ENCODE data around the gene FBXO46. TPM values are rescaled to one million over a fixed set of nuclear protein-coding genes. Genes with fewer than 3 reads are reported as not detected.

Gene FBXO46
- total and polyA plus RNA-seq, 2 of the 13 experiments (the other 11 are each of a cell fraction or from before 2014, with no cell fraction given), result 6.2 to 6.4 TPM

GRCh38 chr19:45691516-45692186 is 39.0 kb downstream of the FBXO46 start, which contains the start of gene SNRPD2 (continued):
- TF ChIP-seq ZBTB7A (CRISPR knock-in tag; IDR thresholded peaks at IDR 0.05), result no peak
- no peak for TF ChIP-seq RXRA (CRISPR knock-in tag; IDR thresholded peaks at IDR 0.05)
- peak; percentile 70; the same call in 1 of the 2 replicates for TF ChIP-seq TARDBP (CRISPR knock-in tag; IDR thresholded peaks at IDR 0.05)
- TF ChIP-seq ZNF484 (CRISPR knock-in tag; IDR thresholded peaks at IDR 0.05; ENCODE audit: borderline replicate concordance, low read depth), result no peak
- TF ChIP-seq CREM (IDR thresholded peaks at IDR 0.05), result no peak
- TF ChIP-seq CREM (CRISPR knock-in tag; IDR thresholded peaks at IDR 0.05), result no peak
- no peak for TF ChIP-seq XRCC5 (optimal IDR thresholded peaks at IDR 0.05; ENCODE audit: low read length)
- TF ChIP-seq, protein P1, sequence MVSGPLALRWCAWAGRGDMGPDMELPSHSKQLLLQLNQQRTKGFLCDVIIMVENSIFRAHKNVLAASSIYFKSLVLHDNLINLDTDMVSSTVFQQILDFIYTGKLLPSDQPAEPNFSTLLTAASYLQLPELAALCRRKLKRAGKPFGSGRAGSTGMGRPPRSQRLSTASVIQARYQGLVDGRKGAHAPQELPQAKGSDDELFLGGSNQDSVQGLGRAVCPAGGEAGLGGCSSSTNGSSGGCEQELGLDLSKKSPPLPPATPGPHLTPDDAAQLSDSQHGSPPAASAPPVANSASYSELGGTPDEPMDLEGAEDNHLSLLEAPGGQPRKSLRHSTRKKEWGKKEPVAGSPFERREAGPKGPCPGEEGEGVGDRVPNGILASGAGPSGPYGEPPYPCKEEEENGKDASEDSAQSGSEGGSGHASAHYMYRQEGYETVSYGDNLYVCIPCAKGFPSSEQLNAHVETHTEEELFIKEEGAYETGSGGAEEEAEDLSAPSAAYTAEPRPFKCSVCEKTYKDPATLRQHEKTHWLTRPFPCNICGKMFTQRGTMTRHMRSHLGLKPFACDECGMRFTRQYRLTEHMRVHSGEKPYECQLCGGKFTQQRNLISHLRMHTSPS (CRISPR knock-in tag; IDR thresholded peaks at IDR 0.05; ENCODE audit: low read depth), result no peak
- no peak for TF ChIP-seq LCORL (IDR thresholded peaks at IDR 0.05)
- TF ChIP-seq LCORL (CRISPR knock-in tag; IDR thresholded peaks at IDR 0.05), result no peak; the same call in 1 of the 2 replicates
- TF ChIP-seq, protein P2, sequence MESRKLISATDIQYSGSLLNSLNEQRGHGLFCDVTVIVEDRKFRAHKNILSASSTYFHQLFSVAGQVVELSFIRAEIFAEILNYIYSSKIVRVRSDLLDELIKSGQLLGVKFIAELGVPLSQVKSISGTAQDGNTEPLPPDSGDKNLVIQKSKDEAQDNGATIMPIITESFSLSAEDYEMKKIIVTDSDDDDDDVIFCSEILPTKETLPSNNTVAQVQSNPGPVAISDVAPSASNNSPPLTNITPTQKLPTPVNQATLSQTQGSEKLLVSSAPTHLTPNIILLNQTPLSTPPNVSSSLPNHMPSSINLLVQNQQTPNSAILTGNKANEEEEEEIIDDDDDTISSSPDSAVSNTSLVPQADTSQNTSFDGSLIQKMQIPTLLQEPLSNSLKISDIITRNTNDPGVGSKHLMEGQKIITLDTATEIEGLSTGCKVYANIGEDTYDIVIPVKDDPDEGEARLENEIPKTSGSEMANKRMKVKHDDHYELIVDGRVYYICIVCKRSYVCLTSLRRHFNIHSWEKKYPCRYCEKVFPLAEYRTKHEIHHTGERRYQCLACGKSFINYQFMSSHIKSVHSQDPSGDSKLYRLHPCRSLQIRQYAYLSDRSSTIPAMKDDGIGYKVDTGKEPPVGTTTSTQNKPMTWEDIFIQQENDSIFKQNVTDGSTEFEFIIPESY (CRISPR knock-in tag; IDR thresholded peaks at IDR 0.05), result 0 out of 2 replicates have a peak, but pooled peaks have one; percentile 4
- TF ChIP-seq GLI4 (CRISPR knock-in tag; IDR thresholded peaks at IDR 0.05; ENCODE audit: borderline replicate concordance), result no peak
- TF ChIP-seq ELF3 (CRISPR knock-in tag; IDR thresholded peaks at IDR 0.05), result peak; percentile 23; the same call in 1 of the 2 replicates
- TF ChIP-seq HMGXB3 (CRISPR knock-in tag; IDR thresholded peaks at IDR 0.05; ENCODE audit: borderline replicate concordance), result no peak
- TF ChIP-seq IRF2 (CRISPR knock-in tag; IDR thresholded peaks at IDR 0.05), result peak; percentile 60; the same call in 1 of the 2 replicates
- TF ChIP-seq ZNF749 (CRISPR knock-in tag; IDR thresholded peaks at IDR 0.05; ENCODE audit: borderline replicate concordance), result 0 out of 2 replicates have a peak, but pooled peaks have one; percentile 59
- no peak; the same call in 1 of the 2 replicates for TF ChIP-seq ZNF639 (CRISPR knock-in tag; conservative IDR thresholded peaks at IDR 0.05)
- no peak for TF ChIP-seq ZNF460 (CRISPR knock-in tag; IDR thresholded peaks at IDR 0.05; ENCODE audit: borderline replicate concordance)
- no peak for TF ChIP-seq SSRP1 (CRISPR knock-in tag; IDR thresholded peaks at IDR 0.05)
